ENCODE results near the gene PIP5K1B.

GRCh38 chr9:68860419-68860818, 155.4 kb downstream of the PIP5K1B start:
- TF ChIP-seq CTCF (IDR thresholded peaks at IDR 0.05; ENCODE audit: poor library complexity) (no peak), EZH2phosphoT487 (IDR thresholded peaks at IDR 0.05; ENCODE audit: low read depth, severe bottlenecking, unreplicated experiment) (no peak)

Measured in hepatocyte (in vitro differentiated cells).